Activated CD4-positive, alpha-beta memory T cell treated with anti-CD3 and anti-CD28 coated beads for 36 hours (primary cell): Measurements from ENCODE around the gene IL18BP. TPM values are rescaled to one million over a fixed set of nuclear protein-coding genes. Genes with fewer than 3 reads are reported as not detected.

Experiments used
- total RNA-seq, 2 experiments: library from RNA; stranded (reverse); gene quantifications; one replicate each; pipeline ENCODE4 v1.2.3, GENCODE V29; 2021

IL18BP gene
- total RNA-seq, 2 experiments from 2014 or later: 6.6 to 9.3 TPM

Other genes with a start within 250 kb of the IL18BP start
- not detected for gene DEFB108B, start 165.7 kb upstream of the IL18BP start, total RNA-seq
- not detected for gene DEFB131B, start 120.5 kb upstream of the IL18BP start, total RNA-seq
- gene XNDC1N, start 70.3 kb upstream of the IL18BP start, total RNA-seq: 10 to 100 TPM; 12.4 to 13.2 TPM
- 10 to 100 TPM; 34.9 to 37.1 TPM for gene RNF121, start 69.9 kb upstream of the IL18BP start, total RNA-seq
- 100 to 1,000 TPM; 149 to 158 TPM for gene NUMA1, start 81.6 kb downstream of the IL18BP start, total RNA-seq
- gene LRRC51, start 81.9 kb downstream of the IL18BP start, total RNA-seq: 1 to 10 TPM; 8.3 to 8.5 TPM
- 10 to 100 TPM; 54.3 to 56.2 TPM for gene LAMTOR1, start 104.4 kb downstream of the IL18BP start, total RNA-seq
- gene TOMT, start 107.0 kb downstream of the IL18BP start, total RNA-seq: not detected
- gene ANAPC15, start 113.8 kb downstream of the IL18BP start, total RNA-seq: 10 to 100 TPM; 62.6 to 64.2 TPM
- gene FOLR3, start 136.8 kb downstream of the IL18BP start, total RNA-seq: not detected
- gene FOLR1, start 193.2 kb downstream of the IL18BP start, total RNA-seq: not detected
- not detected for gene FOLR2, start 217.9 kb downstream of the IL18BP start, total RNA-seq
- 10 to 100 TPM; 96.9 to 98.9 TPM for gene INPPL1, start 225.9 kb downstream of the IL18BP start, total RNA-seq
- not detected for gene PHOX2A, start 245.3 kb downstream of the IL18BP start, total RNA-seq